ENCODE data around the gene PIK3R3. TPM values are rescaled to one million over a fixed set of nuclear protein-coding genes. Genes with fewer than 3 reads are reported as not detected.

The PIK3R3 gene
- 10 to 100 TPM; 24.6 to 54.1 (median 41.9) TPM for total RNA-seq
- polyA plus RNA-seq: 10 to 100 TPM; 11.8 to 49.0 TPM
- long read RNA-seq, donor 1, full-length matches to known transcripts: 18 of 37 reads
- long read RNA-seq, donor 1, partial matches to known transcripts: 8 of 37 reads
- long read RNA-seq, donor 1, other reads (novel, unspliced or antisense): 11 of 37 reads
- long read RNA-seq, donor 2, full-length matches to known transcripts: 67 of 188 reads
- long read RNA-seq, donor 2, partial matches to known transcripts: 117 of 188 reads
- long read RNA-seq, donor 2, other reads (novel, unspliced or antisense): 4 of 188 reads
- long read RNA-seq, donor 3, full-length matches to known transcripts: 44 of 78 reads
- long read RNA-seq, donor 3, partial matches to known transcripts: 7 of 78 reads
- long read RNA-seq, donor 3, other reads (novel, unspliced or antisense): 27 of 78 reads

GRCh38 chr1:46132529-46133180 lies at the start of gene PIK3R3:
Gene PIK3R3, minus strand, starts transcription at chr1:46132629. Its CDS starts 677 bp downstream, at chr1:46131952.
- DNase-seq: peak; percentile 98 to 99 (median 99)
- Histone ChIP-seq H3K4me3 (peak within 1 kb of the TSS; percentile 54 to 89 (median 74)), H3K9me3 (no peaks in the 10 kb centered on the region), H3K36me3 (no peaks in the 10 kb centered on the region), H3K27me3 (peaks cover 0 to 9% (median 0%) of the 10 kb centered on the region in 9 donors), H3K27ac (peak within 1 kb of the TSS; percentile 89 to 98 (median 96)), H3K4me1 (peaks cover 4 to 52% (median 30%) of the 10 kb centered on the region in 12 donors)
- intact Hi-C loops (cut with DNase I): loop anchor here (1.0 to 5.0 kb wide), 11 partner anchors 34 to 446 kb away; partner anchors contain the start of genes GPBP1L1 (in 1 of the 10), P3R3URF (in 1 of the 10) and TSPAN1 (in 1 of the 10)
- TF ChIP-seq CTCF (IDR thresholded peaks at IDR 0.05) (peak in 4 of 12 donors; percentile 8 to 41 (median 40)), POLR2A (IDR thresholded peaks at IDR 0.05) (peak; percentile 86 to 99)
- ATAC-seq: peak; percentile 97 to 99 (median 98)
- WGBS, 4 donors: 0 to 1% (median 1%) methylated on average over 45 to 55 of the region's 55 CpGs

GRCh38 chr1:46181343-46182260 lies 49.2 kb upstream of the PIK3R3 start:
- peak overlapping the region in 5 of 12 donors; percentile 26 to 61 (median 39) for H3K27ac ChIP-seq
- TF ChIP-seq CTCF (IDR thresholded peaks at IDR 0.05) (no peak), POLR2A (IDR thresholded peaks at IDR 0.05) (no peak)
- peaks cover 0 to 49% (median 19%) of the 10 kb centered on the region in 12 donors for H3K4me1 ChIP-seq
- DNase-seq (no peak), ATAC-seq (no peak)
- intact Hi-C loops (cut with DNase I): no loop called here
- no peaks in the 10 kb centered on the region for H3K27me3 ChIP-seq
- 60 to 70% (median 63%) methylated on average over 10 of the region's 10 CpGs for WGBS, 4 donors
- no peaks in the 10 kb centered on the region for H3K9me3 ChIP-seq
- no peak overlapping the region for H3K4me3 ChIP-seq
- H3K36me3 ChIP-seq: no peaks in the 10 kb centered on the region

- whole genome bisulfite sequencing, 4 donors: 64 to 71% (median 67%) methylated on average over 12 of the region's 12 CpGs
- Histone ChIP-seq H3K9me3 (no peaks in the 10 kb centered on the region), H3K4me1 (peaks cover 0 to 51% (median 24%) of the 10 kb centered on the region in 12 donors), H3K27me3 (no peaks in the 10 kb centered on the region), H3K4me3 (no peak overlapping the region), H3K36me3 (no peaks in the 10 kb centered on the region), H3K27ac (no peak overlapping the region)
- intact Hi-C loops (cut with DNase I): loop anchor here in 1 of 10 donors (1.0 kb wide), 1 partner anchor 142 kb away; no protein-coding TSS in a partner anchor
- TF ChIP-seq CTCF (IDR thresholded peaks at IDR 0.05) (peak in 3 of 12 donors; percentile 5 to 16 (median 9)), POLR2A (IDR thresholded peaks at IDR 0.05) (no peak)
- DNase-seq: peak in 2 of 5 donors; percentile 33 to 67
- ATAC-seq: peak in 2 of 4 donors; percentile 2
Measured at GRCh38 chr1:46180082-46180616, 47.7 kb upstream of the PIK3R3 start.
